Transverse colon (tissue), 4 donors: Measurements from ENCODE around the gene SLC6A18. TPM values are rescaled to one million over a fixed set of nuclear protein-coding genes. Genes with fewer than 3 reads are reported as not detected.

Experiments
- DNase-seq: peaks from one replicate; pipeline ENCODE4 v3.0.0-alpha.2; 2019
- H3K27ac ChIP-seq, 4 donors: fragments of 200-600 bp; sonication (generic); 2 replicates each; pipeline ENCODE4 v1.5.1; 2016 to 2018; ENCODE audit warnings: inconsistent platforms in 4 of 4
- H3K27me3 ChIP-seq: fragments of 200-600 bp; sonication (generic); 2 replicates; pipeline ENCODE4 v1.5.1; 2017; ENCODE audit warnings: inconsistent platforms
- H3K36me3 ChIP-seq, 4 donors: fragments of 200-600 bp; sonication (generic); 2 replicates each; pipeline ENCODE4 v1.5.1; 2017 to 2019; ENCODE audit warnings: inconsistent platforms in 4 of 4
- H3K4me1 ChIP-seq, 4 donors: fragments of 200-600 bp; sonication (generic); 2 replicates each; pipeline ENCODE4 v1.5.1; 2017 to 2020; ENCODE audit warnings: inconsistent platforms in 4 of 4
- H3K4me3 ChIP-seq, 4 donors: fragments of 200-600 bp; sonication (generic); 1 replicate in 1 of 4; 2 replicates in 3 of 4; pipeline versions ENCODE4 v1.5.1 to v1.6.1; 2017 to 2019; ENCODE audit warnings: inconsistent platforms in 4 of 4
- H3K9me3 ChIP-seq, 2 donors: fragments of 200-600 bp; sonication (generic); 2 replicates each; pipeline ENCODE4 v1.5.1; 2017 to 2019; ENCODE audit warnings: inconsistent platforms in 2 of 2
- EP300 ChIP-seq: sonication (generic); formaldehyde crosslinking; IDR thresholded peaks from one replicate; pipeline ENCODE4 v1.6.1; 2017; ENCODE audit warnings: antibody characterized with exemption, low read depth
- POLR2A ChIP-seq: fragments of 450-650 bp; IDR thresholded peaks from one replicate; pipeline ENCODE4 v1.6.1; 2016; ENCODE audit warnings: antibody characterized with exemption, mild to moderate bottlenecking, moderate library complexity
- POLR2AphosphoS5 ChIP-seq, 3 donors: sonication (generic); formaldehyde crosslinking; IDR thresholded peaks; one replicate each; pipeline ENCODE4 v1.6.1; 2016; ENCODE audit warnings: antibody characterized with exemption in 3 of 3
- whole genome bisulfite sequencing, 2 donors: methylation state at CpG; one replicate each; pipeline ENCODE4 v1.1.5; 2018; ENCODE audit warnings: low coverage in 1 of 2; 5-methylcytosine and 5-hydroxymethylcytosine counted together
- in situ Hi-C, 4 donors: fragments of 200-750 bp; cut with MboI; loops; one replicate each; pipeline versions ENCODE4 v1.15.0 to v1.15.1; 2017; ENCODE audit warnings: low sequenced_read_pairs in 3 of 4, low pct_ligation_motif_present in 1 of 4, low pct_unique_long_range_greater_than_20kb in 1 of 4
- intact Hi-C: fragments of 100-400 bp; cut with DNase I; formaldehyde crosslinking; loops from one replicate; pipeline ENCODE4 v1.15.1; 2023; ENCODE audit warnings: low total_unique reads
- total RNA-seq, 4 donors: library from RNA; depleted of rRNA; stranded (reverse); fragments of >200 nt; gene quantifications; one replicate each; pipeline ENCODE4 v1.1.0, GENCODE V29; 2016
- TF ChIP-seq, protein P1 (sequence below), 5 experiments: fragments of 200-600 bp in 3 of 5; fragments of 450-650 bp in 2 of 5; sonication (generic) in 3 of 5; IDR thresholded peaks; 1 replicate in 2 of 5; 2 replicates in 3 of 5; pipeline ENCODE4 v1.5.1; 2016 to 2017; ENCODE audit warnings: antibody characterized with exemption in 5 of 5, inconsistent platforms in 3 of 5, mild to moderate bottlenecking in 2 of 5, moderate library complexity in 1 of 5

Gene SLC6A18
- total RNA-seq, 4 donors from 2014 or later, result not detected

DNA sequence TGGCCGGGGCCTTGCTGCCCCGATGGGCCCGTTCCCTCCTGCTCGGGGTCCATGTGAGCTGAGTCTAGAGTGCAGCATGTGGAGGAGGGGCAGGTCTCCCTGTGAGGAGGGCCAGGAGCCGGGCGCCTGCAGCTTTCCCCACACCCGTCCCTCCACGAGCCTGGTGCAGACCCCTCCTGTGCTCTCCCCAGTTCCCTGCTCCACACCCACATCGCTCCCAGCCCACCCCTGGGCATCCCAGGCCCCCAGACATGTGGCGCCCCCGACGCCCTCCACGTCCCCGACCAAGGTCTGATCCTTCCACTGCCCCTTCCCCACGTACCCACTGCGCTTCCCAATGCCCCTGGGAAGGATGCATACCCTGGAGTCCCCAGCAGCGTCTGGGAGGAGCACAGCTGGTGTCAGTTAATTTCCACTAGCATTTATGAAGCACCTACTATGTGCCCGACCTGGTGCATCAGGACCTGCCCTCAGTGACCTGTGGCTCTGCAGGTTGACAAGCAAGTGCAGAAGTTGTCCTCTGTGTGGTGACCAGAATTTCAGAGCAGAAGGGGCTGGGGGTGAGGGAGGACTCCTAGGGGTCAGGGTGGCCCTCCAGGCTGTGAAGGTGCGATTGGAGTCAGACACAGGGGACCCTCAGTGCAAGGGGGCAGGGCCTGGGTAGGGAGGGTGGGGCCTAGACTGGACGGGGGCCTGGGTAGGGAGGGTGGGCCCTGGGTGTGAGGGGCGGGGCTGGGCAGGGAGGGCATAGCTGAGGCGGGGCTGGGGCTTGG is 10.8 kb upstream of the SLC6A18 start:
- 72% methylated on average over 22 of the region's 22 CpGs; no CpG with 5 or more reads in 1 of the 2 donors for WGBS, 2 donors

DNA sequence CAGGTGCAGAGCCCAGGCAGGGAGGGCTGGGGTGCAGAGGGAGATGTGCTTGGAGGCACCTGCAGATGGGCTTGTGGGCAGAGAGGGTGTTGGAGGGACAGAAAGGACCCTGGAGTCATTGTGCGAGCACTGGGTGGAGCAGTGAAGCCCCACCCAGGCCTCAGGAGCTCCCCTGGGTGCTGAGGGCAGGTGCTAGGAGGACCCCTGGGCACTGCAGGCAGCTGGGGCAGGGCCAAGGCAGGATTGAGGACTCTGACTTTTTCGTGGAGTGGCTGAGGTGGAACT is 10.3 kb upstream of the SLC6A18 start:
- Histone ChIP-seq H3K9me3 (no peaks in the 10 kb centered on the region), H3K4me1 (no peaks in the 10 kb centered on the region), H3K27me3 (peaks cover 3% of the 10 kb centered on the region), H3K36me3 (no peaks in the 10 kb centered on the region), H3K4me3 (no peak overlapping the region), H3K27ac (no peak overlapping the region)
- 36% methylated on average over 2 of the region's 2 CpGs; no CpG with 5 or more reads in 1 of the 2 donors for WGBS, 2 donors
- DNase-seq, result no peak
- in situ Hi-C loops, result no loop called here
- TF ChIP-seq EP300, result no peak
- intact Hi-C loops, result no loop called here

More for the DNA sequence above, 10.8 kb upstream of the SLC6A18 start:
- peaks cover 0 to under 1% (median 0%) of the 10 kb centered on the region in 4 donors for H3K4me1 ChIP-seq
- peaks cover 1% of the 10 kb centered on the region for H3K27me3 ChIP-seq
- H3K27ac ChIP-seq, result no peak overlapping the region
- in situ Hi-C loops, result no loop called here
- H3K4me3 ChIP-seq, result no peak overlapping the region
- intact Hi-C loops, result no loop called here
- H3K9me3 ChIP-seq, result no peaks in the 10 kb centered on the region
- TF ChIP-seq, protein P1, sequence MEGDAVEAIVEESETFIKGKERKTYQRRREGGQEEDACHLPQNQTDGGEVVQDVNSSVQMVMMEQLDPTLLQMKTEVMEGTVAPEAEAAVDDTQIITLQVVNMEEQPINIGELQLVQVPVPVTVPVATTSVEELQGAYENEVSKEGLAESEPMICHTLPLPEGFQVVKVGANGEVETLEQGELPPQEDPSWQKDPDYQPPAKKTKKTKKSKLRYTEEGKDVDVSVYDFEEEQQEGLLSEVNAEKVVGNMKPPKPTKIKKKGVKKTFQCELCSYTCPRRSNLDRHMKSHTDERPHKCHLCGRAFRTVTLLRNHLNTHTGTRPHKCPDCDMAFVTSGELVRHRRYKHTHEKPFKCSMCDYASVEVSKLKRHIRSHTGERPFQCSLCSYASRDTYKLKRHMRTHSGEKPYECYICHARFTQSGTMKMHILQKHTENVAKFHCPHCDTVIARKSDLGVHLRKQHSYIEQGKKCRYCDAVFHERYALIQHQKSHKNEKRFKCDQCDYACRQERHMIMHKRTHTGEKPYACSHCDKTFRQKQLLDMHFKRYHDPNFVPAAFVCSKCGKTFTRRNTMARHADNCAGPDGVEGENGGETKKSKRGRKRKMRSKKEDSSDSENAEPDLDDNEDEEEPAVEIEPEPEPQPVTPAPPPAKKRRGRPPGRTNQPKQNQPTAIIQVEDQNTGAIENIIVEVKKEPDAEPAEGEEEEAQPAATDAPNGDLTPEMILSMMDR (IDR thresholded peaks at IDR 0.05), result no peak
- no peak for TF ChIP-seq EP300
- TF ChIP-seq POLR2AphosphoS5 (IDR thresholded peaks at IDR 0.05), result no peak
- no peak for TF ChIP-seq POLR2A
- DNase-seq, result no peak
- H3K36me3 ChIP-seq, result no peaks in the 10 kb centered on the region

DNA sequence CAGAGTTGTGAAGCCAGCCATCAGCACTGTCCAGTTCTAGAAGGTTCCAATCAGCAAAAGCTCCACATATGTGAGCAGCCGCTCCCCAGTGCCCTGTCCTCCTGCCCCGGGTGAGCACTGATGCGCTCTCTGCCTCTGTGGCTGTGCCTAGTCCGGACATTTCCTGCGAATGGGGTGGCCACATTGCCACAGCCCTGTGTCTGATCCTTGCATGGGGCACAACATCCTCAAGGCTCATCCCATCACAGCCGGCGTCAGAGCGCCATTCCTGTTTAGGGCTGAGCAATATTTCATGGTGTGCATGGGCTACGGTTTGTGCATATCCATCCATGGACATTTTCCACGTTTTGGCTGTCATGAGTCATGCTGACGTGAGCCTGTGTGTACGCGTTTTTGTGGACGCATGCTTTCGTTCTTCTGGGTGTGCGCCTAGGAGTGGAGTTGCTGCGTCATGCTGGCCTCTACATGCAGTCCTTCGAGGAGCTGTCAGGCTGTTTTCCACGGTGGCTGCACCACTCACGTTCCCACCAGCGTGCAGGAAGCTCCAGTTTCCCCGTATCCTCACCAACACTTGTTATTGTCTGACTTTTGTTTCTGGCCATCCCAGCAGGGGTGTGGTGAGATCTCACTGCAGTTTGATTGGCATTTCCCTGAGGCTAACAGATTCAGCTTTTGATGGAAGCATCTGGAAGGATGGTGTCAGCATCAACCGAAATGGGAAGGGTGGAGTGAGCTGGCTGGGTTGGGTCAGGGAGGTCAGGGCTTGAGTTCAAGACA is 9.7 kb upstream of the SLC6A18 start:
- no peaks in the 10 kb centered on the region for H3K4me1 ChIP-seq
- in situ Hi-C loops, result no loop called here
- intact Hi-C loops, result no loop called here
- no peaks in the 10 kb centered on the region for H3K36me3 ChIP-seq
- no peak for TF ChIP-seq EP300
- TF ChIP-seq, protein P1 (IDR thresholded peaks at IDR 0.05), result no peak
- TF ChIP-seq POLR2AphosphoS5 (IDR thresholded peaks at IDR 0.05), result no peak
- TF ChIP-seq POLR2A, result no peak
- H3K27me3 ChIP-seq, result peaks cover 3% of the 10 kb centered on the region
- DNase-seq, result no peak
- H3K27ac ChIP-seq, result no peak overlapping the region
- WGBS, 2 donors, result 96% methylated on average over 23 of the region's 23 CpGs; no CpG with 5 or more reads in 1 of the 2 donors
- H3K9me3 ChIP-seq, result no peaks in the 10 kb centered on the region
- H3K4me3 ChIP-seq, result no peak overlapping the region

DNA sequence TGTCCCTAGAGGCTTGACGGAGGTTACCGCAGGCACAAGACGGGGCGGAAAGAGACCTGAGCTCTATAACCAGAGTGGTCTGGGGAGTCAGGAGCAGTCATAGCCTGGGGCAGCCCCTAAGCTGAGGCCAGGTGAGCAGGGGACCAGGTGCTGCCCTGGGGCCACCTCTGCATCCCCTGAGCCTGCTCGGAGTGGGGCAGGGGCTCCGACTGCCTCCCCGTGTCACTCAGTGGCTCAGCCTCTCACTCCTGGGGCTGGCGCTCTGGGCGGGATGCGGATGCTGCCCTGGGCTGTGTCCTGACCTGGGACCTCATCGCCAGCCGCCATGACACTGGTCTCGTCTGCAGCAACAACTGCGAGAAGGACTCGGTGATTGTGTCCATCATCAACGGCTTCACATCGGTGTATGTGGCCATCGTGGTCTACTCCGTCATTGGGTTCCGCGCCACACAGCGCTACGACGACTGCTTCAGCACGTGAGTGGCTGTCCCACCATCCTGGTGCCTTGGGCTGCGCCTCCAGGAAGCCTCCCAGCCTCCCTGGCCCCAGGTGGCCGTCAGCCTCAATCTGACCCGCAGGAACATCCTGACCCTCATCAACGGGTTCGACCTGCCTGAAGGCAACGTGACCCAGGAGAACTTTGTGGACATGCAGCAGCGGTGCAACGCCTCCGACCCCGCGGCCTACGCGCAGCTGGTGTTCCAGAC is 8.8 kb upstream of the SLC6A18 start:
- Histone ChIP-seq H3K9me3 (no peaks in the 10 kb centered on the region), H3K4me1 (no peaks in the 10 kb centered on the region), H3K27ac (no peak overlapping the region), H3K4me3 (no peak overlapping the region), H3K27me3 (peaks cover 3% of the 10 kb centered on the region), H3K36me3 (no peaks in the 10 kb centered on the region)
- WGBS, 2 donors, result 96% methylated on average over 36 of the region's 38 CpGs; no CpG with 5 or more reads in 1 of the 2 donors
- TF ChIP-seq, protein P1 (IDR thresholded peaks at IDR 0.05), result no peak
- TF ChIP-seq POLR2A (no peak), POLR2AphosphoS5 (IDR thresholded peaks at IDR 0.05) (no peak), EP300 (no peak)
- intact Hi-C loops, result no loop called here
- in situ Hi-C loops, result no loop called here
- DNase-seq, result no peak
